H1 (cell line): ENCODE measurements around the gene PRDX5.

ENCODE experiments used
- ATF2 ChIP-seq: IDR thresholded peaks from 2 replicates; pipeline ENCODE4 v1.6.1; 2012; ENCODE audit warnings: low read length, inconsistent platforms
- CTCF ChIP-seq, 3 experiments: IDR thresholded peaks; 1 replicate in 2 of 3; 2 replicates in 1 of 3; pipeline versions ENCODE4 v1.5.1 to v1.6.1; 2011; ENCODE audit warnings: low read length in 3 of 3, mild to moderate bottlenecking in 3 of 3, inconsistent platforms in 2 of 3, low read depth in 1 of 3, moderate library complexity in 1 of 3; ENCODE audit not compliant: insufficient read depth in 1 of 3; ENCODE audit errors: control extremely low read depth in 1 of 3
- EZH2 ChIP-seq: fragments of 200-600 bp; sonication (generic); IDR thresholded peaks from 2 replicates; pipeline ENCODE4 v1.7.1; 2012; ENCODE audit warnings: low read depth, mild to moderate bottlenecking, moderate library complexity, low read length, inconsistent platforms; ENCODE audit not compliant: severe bottlenecking
- POLR2A ChIP-seq, 2 experiments: IDR thresholded peaks; 1 replicate in 1 of 2; 2 replicates in 1 of 2; pipeline ENCODE4 v1.6.1; 2011; ENCODE audit warnings: low read depth in 2 of 2, low read length in 2 of 2, mild to moderate bottlenecking in 2 of 2; ENCODE audit errors: control extremely low read depth in 1 of 2
- POLR2AphosphoS5 ChIP-seq: IDR thresholded peaks from 2 replicates; pipeline ENCODE4 v1.6.1; 2011; ENCODE audit warnings: low read depth, low read length
- RAD21 ChIP-seq, 2 experiments: IDR thresholded peaks in 1 of 2; conservative IDR thresholded peaks in 1 of 2; 2 replicates each; pipeline ENCODE4 v1.6.1; 2011; ENCODE audit warnings: low read depth in 2 of 2, low read length in 2 of 2, improper control_type of control experiment in 1 of 2, inconsistent platforms in 1 of 2, mild to moderate bottlenecking in 1 of 2, moderate library complexity in 1 of 2
- SIN3A ChIP-seq, 2 experiments: IDR thresholded peaks in 1 of 2; conservative IDR thresholded peaks in 1 of 2; 2 replicates each; pipeline ENCODE4 v1.6.1; 2011 to 2012; ENCODE audit warnings: low read length in 2 of 2, improper control_type of control experiment in 1 of 2, low read depth in 1 of 2, mild to moderate bottlenecking in 1 of 2
- TAF1 ChIP-seq: IDR thresholded peaks from 2 replicates; pipeline ENCODE4 v1.6.1; 2011; ENCODE audit warnings: mild to moderate bottlenecking, low read depth, low read length
- ZNF274 ChIP-seq: IDR thresholded peaks from 2 replicates; pipeline ENCODE4 v1.7.0; 2012; ENCODE audit warnings: low read length, borderline replicate concordance; ENCODE audit errors: extremely low read depth

- no peak for TF ChIP-seq CTCF (IDR thresholded peaks at IDR 0.05; ENCODE audit: control extremely low read depth in 1 of 3, insufficient read depth in 1 of 3, low read depth in 1 of 3, low read length in 3 of 3)
- no peak for TF ChIP-seq POLR2A (IDR thresholded peaks at IDR 0.05; ENCODE audit: control extremely low read depth in 1 of 2, low read depth in 2 of 2, low read length in 2 of 2)
- TF ChIP-seq EZH2, result no peak
- no peak for TF ChIP-seq POLR2AphosphoS5
- no peak; a peak in 1 of 4 replicates for TF ChIP-seq RAD21 (IDR thresholded peaks at IDR 0.05 in 1 of 2, conservative IDR thresholded peaks at IDR 0.05 in 1 of 2; ENCODE audit: low read depth in 2 of 2, low read length in 2 of 2)
- TF ChIP-seq ATF2, result no peak
- no peak for TF ChIP-seq ZNF274
- peak; percentile 68 to 76; a peak in 1 of 4 replicates for TF ChIP-seq SIN3A (conservative IDR thresholded peaks at IDR 0.05 in 1 of 2, IDR thresholded peaks at IDR 0.05 in 1 of 2; ENCODE audit: low read depth in 1 of 2, low read length in 2 of 2)
- TF ChIP-seq TAF1, result no peak
Measured at GRCh38 chr11:64284962-64285884, 32.7 kb upstream of the PRDX5 start, which contains the start of gene GPR137.
